Psoas muscle (tissue), 8 donors: ENCODE measurements around the gene MT1H. TPM values are rescaled to one million over a fixed set of nuclear protein-coding genes. Genes with fewer than 3 reads are reported as not detected.
A peak's percentile ranks its signal among the peaks of the same experiment; 100 is the strongest.

Experiments used
- ATAC-seq, 4 donors: fragments of 200-7000 bp; cut with Tn5 transposase; one replicate each; pipeline ENCODE4 v1.9.1; 2020; ENCODE audit warnings: moderate library complexity in 3 of 4, mild to moderate bottlenecking in 2 of 4
- DNase-seq, 2 donors: peaks; one replicate each; pipeline ENCODE4 v3.0.0-alpha.2; 2020
- H3K27ac ChIP-seq: fragments of 200-600 bp; one replicate; pipeline ENCODE4 v1.8.0; 2022
- H3K27me3 ChIP-seq, 3 donors: fragments of 200-600 bp in 1 of 3; one replicate each; pipeline versions ENCODE4 v1.6.1 to v1.8.0; 2013 to 2022; ENCODE audit warnings: low read length in 2 of 3, mild to moderate bottlenecking in 2 of 3, moderate library complexity in 1 of 3; ENCODE audit not compliant: insufficient read depth in 3 of 3
- H3K36me3 ChIP-seq, 2 donors: fragments of 200-600 bp in 1 of 2; one replicate each; pipeline versions ENCODE4 v1.6.1 to v1.8.0; 2013 to 2022; ENCODE audit warnings: low read depth in 1 of 2, mild to moderate bottlenecking in 1 of 2, moderate library complexity in 1 of 2; ENCODE audit not compliant: insufficient read depth in 1 of 2
- H3K4me1 ChIP-seq: fragments of 200-600 bp; one replicate; pipeline ENCODE4 v1.8.0; 2022
- H3K4me3 ChIP-seq: fragments of 200-600 bp; one replicate; pipeline ENCODE4 v1.8.0; 2022; ENCODE audit warnings: mild to moderate bottlenecking
- H3K9me3 ChIP-seq: fragments of 200-600 bp; one replicate; pipeline ENCODE4 v1.8.0; 2022
- CTCF ChIP-seq: fragments of 200-600 bp; IDR thresholded peaks from one replicate; pipeline ENCODE4 v1.8.0; 2022; ENCODE audit warnings: antibody characterized with exemption
- WGBS, 3 donors: extraction: QIAGEN DNeasy Blood & Tissue Kit; methylation state at CpG; one replicate each; pipeline versions ENCODE4 v1.1.6 to v1.1.7; 2013; 5-methylcytosine and 5-hydroxymethylcytosine counted together
- intact Hi-C, 2 donors: fragments of 100-400 bp; cut with DNase I; formaldehyde crosslinking; loops; one replicate each; pipeline versions ENCODE4 v1.11.0 to v1.14.2; 2022
- polyA plus RNA-seq, 3 donors: library from polyadenylated mRNA; stranded (reverse); fragments of 200-250 nt; gene quantifications; one replicate each; pipeline ENCODE4 v1.2.3, GENCODE V29; 2013
- total RNA-seq, 4 donors: library from RNA; stranded (reverse); fragmentation: NEBNext Ultra II Directional in 2 of 4; extraction: Animal tissue kit (Norgen Biotek cat#: 25700) in 2 of 4; gene quantifications; one replicate each; pipeline versions ENCODE4 v1.2.1 to v1.2.4, GENCODE V29; 2021 to 2023
- donor health status: healthy with polysubstance abuse.
- donor health status: DM: no; HTN: no; CAD: no; lungs with moderate emphysema.
- donor health status: Bipolar disorder and iron deficiency.
- donor health status: healthy.
- donor health status: DM: yes; HTN: yes; CAD: no.
- donor health status: DM: no; HTN: no; CAD: no.
- donor health status: DM: no; HTN: no; CAD: no.
- donor health status: DM: yes; HTN: yes; CAD: no.

The MT1H gene
- total and polyA plus RNA-seq, 7 donors: not detected

GRCh38 chr16:56688762-56689161 is 19.1 kb downstream of the MT1H start:
- Histone ChIP-seq H3K4me1 (peaks cover 23% of the 10 kb centered on the region), H3K27me3 (no peaks in the 10 kb centered on the region), H3K27ac (no peak overlapping the region), H3K9me3 (no peaks in the 10 kb centered on the region), H3K36me3 (no peaks in the 10 kb centered on the region), H3K4me3 (no peak overlapping the region)
- ATAC-seq (no peak), DNase-seq (no peak)
- intact Hi-C loops: no loop called here
- 38 to 43% (median 39%) methylated on average over 1 of the region's 1 CpG for WGBS, 3 donors
- no peak for TF ChIP-seq CTCF

- H3K36me3 ChIP-seq: no peaks in the 10 kb centered on the region
- intact Hi-C loops: no loop called here
- no peak for TF ChIP-seq CTCF
- WGBS, 3 donors: 49 to 57% (median 55%) methylated on average over 3 of the region's 3 CpGs
- no peaks in the 10 kb centered on the region for H3K27me3 ChIP-seq
- H3K9me3 ChIP-seq: no peaks in the 10 kb centered on the region
- DNase-seq (no peak), ATAC-seq (no peak)
- peaks cover 22% of the 10 kb centered on the region for H3K4me1 ChIP-seq
- H3K27ac ChIP-seq: no peak overlapping the region
- no peak overlapping the region for H3K4me3 ChIP-seq
Measured at GRCh38 chr16:56689171-56689570, 19.6 kb downstream of the MT1H start.

- DNase-seq: no peak
- intact Hi-C loops: no loop called here
- no peak for TF ChIP-seq CTCF
- Histone ChIP-seq H3K27ac (no peak overlapping the region), H3K36me3 (no peaks in the 10 kb centered on the region), H3K4me3 (no peak overlapping the region), H3K4me1 (peaks cover 10% of the 10 kb centered on the region), H3K9me3 (no peaks in the 10 kb centered on the region), H3K27me3 (no peaks in the 10 kb centered on the region)
- ATAC-seq: no peak
- WGBS, 3 donors: 71 to 96% (median 85%) methylated on average over 4 of the region's 4 CpGs
Measured at GRCh38 chr16:56690420-56691122, 21.0 kb downstream of the MT1H start.

- Histone ChIP-seq H3K4me1 (no peaks in the 10 kb centered on the region), H3K4me3 (no peak overlapping the region), H3K27me3 (no peaks in the 10 kb centered on the region), H3K36me3 (no peaks in the 10 kb centered on the region), H3K27ac (peak overlapping the region; percentile 53), H3K9me3 (no peaks in the 10 kb centered on the region)
- intact Hi-C loops: no loop called here
- DNase-seq (no peak), ATAC-seq (peak; percentile 40 to 83 (median 73))
- no peak for TF ChIP-seq CTCF
- 17 to 45% (median 19%) methylated on average over 4 of the region's 4 CpGs for WGBS, 3 donors
Measured at GRCh38 chr16:56691885-56692284, 22.3 kb downstream of the MT1H start.

GRCh38 chr16:56695246-56695645 is 25.6 kb downstream of the MT1H start:
- no peak overlapping the region for H3K4me3 ChIP-seq
- DNase-seq: no peak
- ATAC-seq: no peak
- H3K9me3 ChIP-seq: no peaks in the 10 kb centered on the region
- H3K4me1 ChIP-seq: no peaks in the 10 kb centered on the region
- intact Hi-C loops: no loop called here
- WGBS, 3 donors: 83 to 100% methylated on average over 1 of the region's 1 CpG; no CpG with 5 or more reads in 1 of the 3 donors
- TF ChIP-seq CTCF: no peak
- H3K27me3 ChIP-seq: no peaks in the 10 kb centered on the region
- H3K36me3 ChIP-seq: no peaks in the 10 kb centered on the region
- H3K27ac ChIP-seq: no peak overlapping the region
